Measurements from ENCODE around the gene RANBP9. TPM values are rescaled to one million over a fixed set of nuclear protein-coding genes. Genes with fewer than 3 reads are reported as not detected.
A peak's percentile ranks its signal among the peaks of the same experiment; 100 is the strongest.

The RANBP9 gene
- total RNA-seq, 4 donors from 2014 or later = 28.8 to 35.6 (median 32.3) TPM

GRCh38 chr6:13579911-13580310 lies 131.7 kb downstream of the RANBP9 start:
- TF ChIP-seq, protein P1, sequence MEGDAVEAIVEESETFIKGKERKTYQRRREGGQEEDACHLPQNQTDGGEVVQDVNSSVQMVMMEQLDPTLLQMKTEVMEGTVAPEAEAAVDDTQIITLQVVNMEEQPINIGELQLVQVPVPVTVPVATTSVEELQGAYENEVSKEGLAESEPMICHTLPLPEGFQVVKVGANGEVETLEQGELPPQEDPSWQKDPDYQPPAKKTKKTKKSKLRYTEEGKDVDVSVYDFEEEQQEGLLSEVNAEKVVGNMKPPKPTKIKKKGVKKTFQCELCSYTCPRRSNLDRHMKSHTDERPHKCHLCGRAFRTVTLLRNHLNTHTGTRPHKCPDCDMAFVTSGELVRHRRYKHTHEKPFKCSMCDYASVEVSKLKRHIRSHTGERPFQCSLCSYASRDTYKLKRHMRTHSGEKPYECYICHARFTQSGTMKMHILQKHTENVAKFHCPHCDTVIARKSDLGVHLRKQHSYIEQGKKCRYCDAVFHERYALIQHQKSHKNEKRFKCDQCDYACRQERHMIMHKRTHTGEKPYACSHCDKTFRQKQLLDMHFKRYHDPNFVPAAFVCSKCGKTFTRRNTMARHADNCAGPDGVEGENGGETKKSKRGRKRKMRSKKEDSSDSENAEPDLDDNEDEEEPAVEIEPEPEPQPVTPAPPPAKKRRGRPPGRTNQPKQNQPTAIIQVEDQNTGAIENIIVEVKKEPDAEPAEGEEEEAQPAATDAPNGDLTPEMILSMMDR (IDR thresholded peaks at IDR 0.05) = no peak
- no peak for ATAC-seq (ENCODE audit: low FRiP score)

GRCh38 chr6:13577926-13578325 lies 133.7 kb downstream of the RANBP9 start:
- TF ChIP-seq, protein P1 (IDR thresholded peaks at IDR 0.05) = no peak
- DNase-seq (ENCODE audit: low spot score) = no peak
- ATAC-seq (ENCODE audit: low FRiP score) = no peak

More at GRCh38 chr6:13579911-13580310, 131.7 kb downstream of the RANBP9 start:
- no peak for DNase-seq (ENCODE audit: low spot score)

DNA sequence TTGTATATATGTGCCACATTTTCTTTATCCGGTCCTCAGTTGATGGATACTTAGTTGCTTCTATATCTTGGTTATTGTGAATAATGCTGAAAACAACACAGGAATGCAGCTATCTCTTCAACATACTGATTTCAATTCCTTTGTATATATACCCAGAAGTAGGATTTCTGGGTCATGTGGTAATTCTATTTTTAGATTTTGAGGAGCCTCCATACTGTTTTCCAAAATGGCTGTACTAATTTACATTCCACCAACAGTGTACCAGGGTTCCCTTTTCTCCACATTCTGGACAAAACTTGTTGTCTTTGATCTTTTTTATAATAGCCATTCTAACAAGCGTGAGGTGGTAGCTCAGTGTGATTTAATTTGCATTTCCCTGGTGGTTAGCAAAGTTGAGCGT lies 135.6 kb downstream of the RANBP9 start:
- no peak for ATAC-seq (ENCODE audit: low FRiP score)
- no peak for DNase-seq (ENCODE audit: low spot score)
- TF ChIP-seq, protein P1 (IDR thresholded peaks at IDR 0.05) = no peak

DNA sequence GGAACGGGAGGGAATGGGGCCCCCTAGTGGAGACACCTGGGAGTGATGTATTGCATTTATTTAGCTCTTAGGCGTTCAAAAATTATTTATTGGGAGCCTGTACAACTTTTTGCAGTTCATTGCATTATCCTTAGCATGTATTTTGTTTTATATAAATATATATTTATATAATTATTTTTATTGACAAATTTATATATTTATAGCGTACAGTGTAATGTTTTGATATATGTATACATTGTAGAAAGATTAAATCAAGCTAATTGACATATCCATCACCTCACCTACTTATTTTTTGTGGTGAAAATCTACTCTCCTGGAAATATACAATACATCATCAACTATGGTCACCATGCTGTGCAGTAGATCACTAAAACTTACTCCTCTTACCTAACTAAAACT lies 136.3 kb downstream of the RANBP9 start:
- TF ChIP-seq, protein P1 (IDR thresholded peaks at IDR 0.05) = peak in 2 of 3 donors; percentile 45 to 52
- DNase-seq (ENCODE audit: low spot score) (no peak), ATAC-seq (ENCODE audit: low FRiP score) (no peak)

DNA sequence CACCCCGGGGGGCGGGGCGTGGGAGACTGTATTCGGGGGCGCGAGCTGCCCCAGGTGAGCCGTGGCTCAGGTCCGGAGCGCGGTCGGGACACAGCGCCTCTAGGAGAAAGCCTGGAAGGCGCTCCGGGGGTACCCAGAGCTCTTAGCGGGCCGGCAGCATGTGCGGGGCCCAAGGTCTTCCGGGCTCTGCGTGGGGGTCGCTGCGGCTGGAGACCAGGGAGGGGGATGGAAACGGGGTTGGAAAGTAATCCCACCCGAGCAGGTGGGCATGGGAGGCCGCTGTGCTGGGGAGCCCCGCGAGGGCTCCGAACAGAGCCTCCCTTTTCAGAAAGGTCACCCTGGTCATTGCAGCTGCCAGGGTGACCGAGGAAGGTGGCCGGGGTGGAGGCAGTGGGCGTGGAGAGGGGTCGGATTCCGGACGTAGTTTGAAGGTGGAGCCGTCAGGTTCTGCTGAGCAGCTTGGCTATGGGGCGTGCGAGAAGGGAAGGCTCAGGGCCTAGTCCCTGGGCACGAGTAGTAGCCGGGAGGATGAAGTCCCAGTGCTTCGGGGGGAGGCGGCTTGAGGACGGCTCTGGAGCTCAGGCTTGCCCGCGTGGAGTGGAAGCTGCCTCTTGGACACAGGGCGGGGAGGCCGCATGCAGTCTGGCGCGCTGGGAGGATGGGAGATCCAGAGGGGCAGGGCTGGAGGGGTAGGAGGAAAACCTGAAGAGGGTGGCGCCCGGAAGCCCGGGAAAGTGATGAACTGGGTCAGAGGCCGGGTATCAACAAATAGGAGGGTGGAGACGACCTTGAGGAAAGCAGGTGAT lies 136.9 kb downstream of the RANBP9 start, which contains the start of gene SIRT5:
Gene SIRT5 (plus strand): TSS at position 31 of the 806 bp plus-strand sequence. CDS start 9,510 bp downstream, outside the sequence.
- peak; percentile 81 for ATAC-seq (ENCODE audit: low FRiP score)
- DNase-seq (ENCODE audit: low spot score) = peak; percentile 43
- TF ChIP-seq, protein P1 (IDR thresholded peaks at IDR 0.05) = no peak

DNA sequence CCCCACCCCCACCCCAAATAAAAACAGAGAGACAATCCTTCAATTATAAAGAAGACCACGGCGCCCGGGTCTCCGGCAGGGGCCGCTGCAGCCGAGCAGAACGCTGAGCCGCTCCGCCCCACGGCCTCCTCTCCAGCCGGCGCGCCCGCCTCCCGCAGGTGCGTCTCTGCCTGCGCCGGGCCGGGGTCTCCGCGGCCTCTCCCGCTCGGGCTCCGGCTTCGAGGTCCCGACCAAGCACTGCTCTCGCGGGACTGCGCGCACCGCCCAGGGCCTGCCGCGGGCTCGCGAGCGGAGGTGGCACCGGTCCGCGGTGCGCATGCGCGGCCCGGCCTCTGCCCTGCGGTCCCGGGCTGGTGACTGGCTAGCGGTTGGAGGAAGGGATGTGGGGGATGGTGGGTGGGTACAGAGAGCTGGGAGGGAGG lies 137.5 kb downstream of the RANBP9 start:
- peak; percentile 91 for ATAC-seq (ENCODE audit: low FRiP score)
- peak; percentile 65 for DNase-seq (ENCODE audit: low spot score)
- TF ChIP-seq, protein P1 (IDR thresholded peaks at IDR 0.05) = no peak

- TF ChIP-seq, protein P1 (IDR thresholded peaks at IDR 0.05) = no peak
- DNase-seq (ENCODE audit: low spot score) (no peak), ATAC-seq (ENCODE audit: low FRiP score) (no peak)
These were observed 137.9 kb downstream of the RANBP9 start for GRCh38 chr6:13573669-13574110.

Measured in omental fat pad (tissue), 4 donors.